ENCODE results near the gene NPAS2.

NPAS2 gene

DNA sequence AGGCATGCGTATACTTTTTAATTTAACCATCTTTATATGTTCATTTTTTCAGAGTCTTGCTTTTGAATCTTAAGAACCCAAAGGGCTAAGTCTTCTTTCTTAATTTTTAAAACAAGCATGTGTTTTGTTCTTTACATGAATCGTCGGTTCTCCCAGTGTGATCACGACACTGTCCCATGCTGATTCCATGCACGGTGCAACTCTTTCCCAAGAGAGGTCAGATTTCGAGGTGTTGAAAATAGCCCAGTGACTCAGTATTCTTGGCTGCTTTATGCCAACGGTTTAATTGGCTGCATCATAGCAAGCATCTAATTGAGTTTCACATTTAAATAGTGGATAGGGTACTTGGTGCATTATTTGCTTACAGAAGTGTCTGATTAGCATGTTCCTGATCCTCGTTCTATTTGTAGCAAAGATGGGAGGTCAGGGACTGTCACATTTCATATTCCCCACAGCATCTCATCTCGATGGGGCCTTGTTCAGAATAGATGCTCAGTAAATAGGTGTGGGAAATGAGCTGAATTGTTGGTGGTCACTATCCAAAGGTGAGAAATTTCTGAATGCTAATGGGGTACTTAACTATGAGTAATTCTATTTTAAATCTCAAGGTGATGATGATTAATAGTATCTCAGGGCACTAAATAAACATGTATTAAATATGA lies 2.8 kb downstream of the NPAS2 start:
- no peak for TF ChIP-seq ZNF274 (IDR thresholded peaks at IDR 0.05; ENCODE audit: low read depth, low read length)
- no peak overlapping the region for H3K4me3 ChIP-seq (ENCODE audit: low read length)

DNA sequence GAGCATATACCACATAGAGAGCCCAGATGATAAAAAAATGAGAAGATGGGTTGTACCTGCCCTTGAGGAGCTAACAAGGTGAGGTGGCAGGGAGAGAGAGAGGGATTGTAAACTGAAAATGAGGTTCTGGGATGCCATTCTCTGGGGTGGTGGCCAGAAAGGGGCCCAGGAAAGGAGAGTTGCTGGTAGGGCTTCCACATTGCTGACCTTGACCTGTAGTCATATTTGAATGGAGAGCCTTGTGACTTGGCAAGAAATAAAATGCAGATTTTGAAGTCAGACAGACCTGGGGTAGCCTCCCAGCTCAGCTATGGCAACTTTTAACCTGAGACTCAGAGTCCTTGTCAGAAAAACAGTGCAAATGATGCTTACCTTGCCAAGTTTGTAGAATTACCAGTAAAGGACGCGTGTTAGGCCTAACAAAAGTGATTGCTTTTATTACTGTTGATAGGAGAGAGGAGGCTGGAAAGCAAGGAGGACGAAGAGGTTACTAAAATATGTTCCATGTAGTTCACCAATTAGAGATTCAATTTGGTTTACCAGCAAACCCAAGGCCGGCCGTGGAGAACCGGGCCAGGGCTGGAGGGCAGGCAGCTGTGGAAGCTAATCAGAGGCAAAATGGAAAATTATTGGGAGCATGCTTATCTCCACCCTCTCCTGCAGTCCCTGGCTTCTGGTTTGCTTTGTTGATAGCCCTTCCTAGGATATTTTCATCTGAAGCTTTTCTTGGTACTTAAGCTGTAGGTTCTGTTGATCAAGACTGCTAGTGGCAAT lies 3.9 kb downstream of the NPAS2 start:
- no peak overlapping the region for H3K4me3 ChIP-seq (ENCODE audit: low read length)
- TF ChIP-seq ZNF274 (IDR thresholded peaks at IDR 0.05; ENCODE audit: low read depth, low read length) = no peak

DNA sequence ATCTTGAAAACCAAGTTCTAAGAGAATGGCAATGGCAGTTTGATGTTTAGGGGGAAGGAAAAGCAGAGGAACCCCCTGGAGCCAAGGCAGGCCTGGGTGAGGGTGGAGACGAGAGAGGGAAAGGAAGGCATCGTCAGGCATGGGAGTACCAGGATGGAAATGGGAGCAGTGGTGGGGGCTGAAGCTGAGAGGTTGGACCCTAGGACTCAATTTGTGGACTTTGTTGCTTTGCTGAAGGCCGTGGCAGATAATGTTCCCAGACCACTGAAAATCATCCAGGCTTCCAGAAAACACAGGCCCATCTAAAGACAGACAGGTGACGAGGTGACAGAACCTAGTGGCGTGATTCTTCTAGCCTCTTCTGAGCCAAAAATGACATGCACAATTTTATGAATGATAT lies 4.9 kb downstream of the NPAS2 start:
- no peak overlapping the region for H3K4me3 ChIP-seq (ENCODE audit: low read length)
- no peak for TF ChIP-seq ZNF274 (IDR thresholded peaks at IDR 0.05; ENCODE audit: low read depth, low read length)

DNA sequence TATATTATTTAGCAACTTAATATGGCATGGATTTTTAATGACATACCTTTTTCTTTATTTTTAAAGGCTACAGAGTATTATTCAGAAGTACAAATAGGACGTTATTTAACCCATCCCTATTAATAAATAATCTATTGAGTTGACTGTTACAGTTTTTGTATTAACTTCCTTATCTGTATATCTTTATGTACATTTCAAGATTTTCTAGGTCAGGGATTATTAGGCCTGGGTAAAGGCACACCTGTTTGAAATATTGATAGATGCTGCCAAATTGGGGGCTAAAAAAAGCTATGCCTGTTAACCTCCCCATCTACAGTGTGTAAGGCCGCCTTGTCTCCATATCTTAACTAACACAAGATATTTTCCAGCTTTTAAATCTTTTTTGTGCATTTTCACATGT lies 6.6 kb downstream of the NPAS2 start:
- no peak for TF ChIP-seq ZNF274 (IDR thresholded peaks at IDR 0.05; ENCODE audit: low read depth, low read length)
- H3K4me3 ChIP-seq (ENCODE audit: low read length) = no peak overlapping the region

DNA sequence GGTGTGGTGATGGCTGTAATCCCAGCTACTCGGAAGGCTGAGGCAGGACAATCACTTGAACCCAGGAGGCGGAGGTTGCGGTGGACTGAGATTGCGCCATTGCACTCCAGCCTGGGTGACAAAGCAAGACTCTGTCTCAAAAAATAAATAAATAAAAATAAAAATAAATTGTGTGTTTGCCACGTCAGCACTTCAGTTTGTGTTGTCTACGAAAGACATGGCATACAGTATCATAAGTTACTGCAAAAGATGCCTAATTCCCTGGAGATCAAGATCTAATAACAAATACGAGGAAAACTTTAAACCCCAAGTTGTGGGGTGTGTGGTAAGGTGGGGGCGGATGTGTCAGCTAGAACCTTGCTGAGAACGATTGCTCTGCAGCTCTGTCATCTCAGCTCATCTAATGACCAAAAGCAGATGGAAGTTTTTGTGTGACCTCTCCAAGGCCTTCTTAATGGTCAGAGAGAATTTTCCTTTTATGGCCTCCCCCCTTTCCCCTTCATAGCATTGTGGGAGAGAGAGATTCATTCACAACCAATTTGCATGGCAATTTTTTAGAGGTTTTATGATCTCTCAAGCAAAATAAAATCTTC lies 11.3 kb downstream of the NPAS2 start:
- no peak for TF ChIP-seq ZNF274 (IDR thresholded peaks at IDR 0.05; ENCODE audit: low read depth, low read length)
- no peak overlapping the region for H3K4me3 ChIP-seq (ENCODE audit: low read length)

DNA sequence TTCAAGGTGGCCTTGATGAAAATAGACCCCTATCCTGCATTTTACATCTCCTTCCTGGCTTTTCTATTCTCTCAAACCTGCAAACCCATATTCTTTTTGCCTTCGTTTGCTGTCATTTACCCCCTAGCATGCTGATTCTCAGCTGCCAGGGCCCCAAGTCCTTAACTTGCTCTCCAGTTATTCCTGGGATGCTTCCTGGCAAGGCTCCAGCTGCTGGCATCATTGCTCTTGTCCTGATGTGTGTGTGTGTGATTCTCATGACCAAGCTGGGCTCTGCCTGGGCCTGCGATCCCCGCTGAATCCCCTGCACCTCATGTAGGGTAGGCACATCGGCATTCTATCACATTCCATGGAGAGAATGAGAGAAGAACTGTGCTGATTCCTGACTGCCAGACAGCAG lies 11.9 kb downstream of the NPAS2 start:
- no peak for TF ChIP-seq ZNF274 (IDR thresholded peaks at IDR 0.05; ENCODE audit: low read depth, low read length)
- H3K4me3 ChIP-seq (ENCODE audit: low read length) = no peak overlapping the region

DNA sequence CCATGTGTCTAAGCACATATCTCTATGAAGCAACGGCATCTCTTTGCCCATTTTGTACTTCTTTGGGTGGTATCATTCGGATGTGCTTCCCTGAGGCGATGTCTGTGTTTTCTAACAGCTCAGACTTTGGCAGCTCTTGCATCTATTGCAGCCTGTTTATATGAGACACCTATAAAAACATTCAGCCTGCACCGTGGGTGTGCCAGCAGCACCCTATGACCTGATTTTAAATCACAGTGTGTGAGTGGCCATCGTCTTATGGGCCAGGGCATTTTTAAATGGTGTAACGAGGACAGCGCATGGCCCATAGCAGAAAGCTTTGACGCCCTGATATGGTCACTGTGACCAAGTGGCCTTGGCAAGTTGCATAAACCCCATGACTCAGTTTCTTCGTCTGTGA lies 12.9 kb downstream of the NPAS2 start:
- no peak for TF ChIP-seq ZNF274 (IDR thresholded peaks at IDR 0.05; ENCODE audit: low read depth, low read length)
- no peak overlapping the region for H3K4me3 ChIP-seq (ENCODE audit: low read length)

DNA sequence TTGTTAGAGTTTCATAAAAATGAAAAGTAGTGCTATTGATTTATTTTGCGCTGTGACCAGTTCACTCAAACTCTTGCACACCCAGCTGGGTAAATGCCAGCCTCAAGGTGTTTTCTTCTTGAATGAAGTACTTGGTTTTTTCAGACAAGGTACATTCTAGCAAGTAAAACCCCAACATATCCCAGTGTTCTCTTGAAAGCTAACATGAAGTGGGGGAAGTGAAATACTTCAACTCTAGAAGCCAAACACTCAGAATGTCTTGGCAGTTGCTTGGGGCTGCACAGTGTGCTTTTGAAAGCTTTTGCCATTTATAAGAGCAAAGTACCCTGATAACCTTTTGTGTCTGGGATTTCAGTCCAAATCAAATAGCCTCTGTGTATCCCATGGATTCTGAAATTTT lies 13.4 kb downstream of the NPAS2 start:
- H3K4me3 ChIP-seq (ENCODE audit: low read length) = no peak overlapping the region
- no peak for TF ChIP-seq ZNF274 (IDR thresholded peaks at IDR 0.05; ENCODE audit: low read depth, low read length)

DNA sequence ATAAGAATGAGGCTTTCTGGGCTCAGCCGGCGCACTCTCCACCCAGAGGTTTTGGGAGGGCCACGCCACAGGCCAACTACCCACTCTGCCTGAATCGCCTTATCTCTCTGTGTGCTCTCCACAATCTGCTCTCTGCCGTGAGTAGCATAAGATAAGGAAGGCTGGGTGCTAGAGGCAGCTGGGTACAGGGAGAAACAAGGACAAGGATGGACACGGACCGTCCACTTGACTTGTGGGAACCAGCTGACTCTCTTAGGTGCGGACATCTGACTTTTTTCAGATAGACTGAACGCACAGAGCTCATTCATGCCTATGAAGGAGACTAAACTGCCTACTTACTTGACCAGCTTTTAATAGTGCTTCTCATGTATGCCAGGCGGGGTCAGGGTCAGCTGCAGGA lies 14.3 kb downstream of the NPAS2 start:
- no peak for TF ChIP-seq ZNF274 (IDR thresholded peaks at IDR 0.05; ENCODE audit: low read depth, low read length)
- H3K4me3 ChIP-seq (ENCODE audit: low read length) = no peak overlapping the region

DNA sequence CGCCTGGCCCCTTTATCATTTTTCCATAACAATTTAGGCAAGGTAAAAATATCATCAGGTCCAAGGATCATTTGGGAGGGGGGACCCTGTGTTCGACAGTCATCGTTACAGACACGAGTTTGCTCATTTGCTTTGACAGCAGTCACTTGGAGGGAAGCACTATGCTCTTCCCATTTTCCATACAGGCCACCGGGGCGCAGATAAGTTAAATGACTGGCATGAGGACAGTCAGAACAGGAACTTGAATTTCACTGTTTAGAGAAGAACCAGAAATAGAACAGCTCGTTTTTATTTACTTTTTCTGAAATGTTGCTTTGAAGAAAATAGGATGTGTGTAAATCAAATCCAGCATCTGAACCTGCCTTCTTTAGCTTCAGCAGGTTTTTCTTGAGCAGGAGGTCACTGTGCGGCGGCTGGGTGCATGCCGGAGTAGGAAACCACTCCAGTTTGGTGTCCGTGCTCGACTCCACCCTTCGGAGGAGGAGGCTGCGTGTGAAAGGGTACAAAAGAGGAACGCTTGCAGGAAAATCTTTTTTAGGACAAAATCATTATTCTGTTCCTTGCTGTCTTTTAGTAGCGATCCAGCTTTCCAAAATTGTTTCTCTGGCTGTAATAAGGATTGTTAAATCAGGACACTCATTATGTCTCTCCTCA lies 15.2 kb downstream of the NPAS2 start:
- TF ChIP-seq ZNF274 (IDR thresholded peaks at IDR 0.05; ENCODE audit: low read depth, low read length) = no peak
- no peak overlapping the region for H3K4me3 ChIP-seq (ENCODE audit: low read length)

DNA sequence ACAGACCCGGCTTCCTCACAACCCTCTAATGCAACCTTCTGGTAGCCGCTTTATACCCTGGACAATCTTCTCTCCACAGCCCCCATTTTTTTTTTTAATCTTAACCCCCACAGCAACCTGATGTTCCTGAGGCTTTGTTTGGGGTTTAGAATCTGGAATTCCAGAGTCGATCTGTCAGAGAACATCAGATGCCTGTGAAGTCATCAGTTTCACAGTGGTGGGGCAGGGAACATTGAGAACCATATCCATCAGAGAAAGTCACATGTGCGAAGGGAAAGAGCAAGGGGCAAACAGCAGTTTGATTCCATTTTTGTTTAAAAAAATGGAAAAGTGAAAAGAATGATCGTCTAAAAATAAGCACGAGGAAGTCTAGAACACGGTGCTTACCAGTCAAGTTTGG lies 20.6 kb downstream of the NPAS2 start:
- TF ChIP-seq ZNF274 (IDR thresholded peaks at IDR 0.05; ENCODE audit: low read depth, low read length) = no peak
- H3K4me3 ChIP-seq (ENCODE audit: low read length) = no peak overlapping the region

DNA sequence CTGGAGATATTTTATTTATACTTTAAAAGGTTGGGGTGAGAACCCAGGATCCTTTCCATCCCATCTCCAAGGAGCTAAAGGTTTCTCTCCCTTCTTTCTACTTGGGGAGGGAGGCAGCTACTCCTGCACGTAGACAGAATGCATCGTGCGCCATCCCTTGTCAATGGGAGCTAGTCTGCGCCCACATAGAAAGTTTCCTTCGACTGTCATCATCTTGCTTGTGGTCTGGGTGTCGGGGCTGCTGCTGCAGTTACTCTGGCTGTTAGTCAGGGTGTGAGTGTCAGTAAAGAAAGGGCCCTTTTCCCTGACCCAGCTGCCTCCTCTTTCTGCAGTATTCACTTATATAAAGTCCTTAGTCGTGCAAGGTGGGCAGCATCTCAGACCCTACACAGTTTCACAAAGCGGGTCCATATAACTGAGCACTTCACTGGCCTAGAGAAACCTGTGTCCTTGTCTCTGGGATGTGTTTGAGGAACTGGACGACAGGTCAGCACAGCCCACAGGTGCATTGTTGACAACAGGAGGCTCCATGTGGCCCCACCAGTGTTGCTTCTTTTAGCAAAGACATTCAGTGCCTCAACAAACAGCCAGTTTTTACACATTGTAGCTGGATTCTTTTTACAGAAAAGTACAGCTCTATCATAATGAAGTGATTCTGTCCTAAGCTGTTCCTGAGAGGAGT lies 22.4 kb downstream of the NPAS2 start:
- no peak overlapping the region for H3K4me3 ChIP-seq (ENCODE audit: low read length)
- TF ChIP-seq ZNF274 (IDR thresholded peaks at IDR 0.05; ENCODE audit: low read depth, low read length) = no peak

DNA sequence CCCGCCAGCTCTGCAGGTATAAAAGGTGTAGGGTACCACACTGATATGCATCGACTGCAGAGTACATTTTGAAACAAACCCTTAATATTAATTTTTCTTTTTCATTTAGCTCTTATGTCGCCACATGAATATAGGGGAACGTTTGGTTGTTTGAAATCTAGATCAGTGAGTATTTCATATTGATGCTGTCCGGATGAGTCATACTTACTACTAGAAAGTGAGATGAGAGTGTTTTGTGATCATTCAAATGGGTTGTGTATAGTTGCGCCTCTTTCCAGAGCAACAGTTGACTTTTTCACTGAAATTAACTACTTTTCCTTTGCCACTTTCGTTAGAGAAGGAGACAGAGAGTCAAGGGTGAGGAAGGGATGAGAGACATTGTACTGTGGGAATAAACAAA lies 24.6 kb downstream of the NPAS2 start:
- no peak for TF ChIP-seq ZNF274 (IDR thresholded peaks at IDR 0.05; ENCODE audit: low read depth, low read length)
- H3K4me3 ChIP-seq (ENCODE audit: low read length) = no peak overlapping the region
